Fibroblast of skin of back (primary cell): Measurements from ENCODE around the gene HCRT.
"Not testable (repeated sequence)": the region's sequence is repeated elsewhere in the genome, so short reads cannot be mapped to it uniquely, and the experiment has no call there.

Source experiments
- DNase-seq: peaks from one replicate; pipeline ENCODE4 v3.0.0-alpha.2; 2013

Gene HCRT

GRCh38 chr17:42179335-42179734 lies 5.9 kb downstream of the HCRT start:
- DNase-seq: no peak

GRCh38 chr17:42178817-42179216 lies 6.4 kb downstream of the HCRT start:
- DNase-seq: no peak

- no peak for DNase-seq
Measured at GRCh38 chr17:42177684-42178083, 7.6 kb downstream of the HCRT start.

- no peak for DNase-seq
Measured at GRCh38 chr17:42174126-42174783, 11.0 kb downstream of the HCRT start.

GRCh38 chr17:42171831-42172230 lies 13.4 kb downstream of the HCRT start:
- no peak for DNase-seq

GRCh38 chr17:42169351-42169750 lies 15.9 kb downstream of the HCRT start:
- DNase-seq: no peak

GRCh38 chr17:42167807-42168206 lies 17.4 kb downstream of the HCRT start:
- DNase-seq: no peak

GRCh38 chr17:42166196-42166763 lies 19.0 kb downstream of the HCRT start:
- no peak for DNase-seq

- no peak for DNase-seq
Measured at GRCh38 chr17:42165751-42166150, 19.5 kb downstream of the HCRT start.

- no peak for DNase-seq
Measured at GRCh38 chr17:42163696-42164407, 21.4 kb downstream of the HCRT start.

GRCh38 chr17:42163113-42163512 lies 22.1 kb downstream of the HCRT start:
- no peak for DNase-seq

- no peak for DNase-seq
Measured at GRCh38 chr17:42160531-42160910, 24.7 kb downstream of the HCRT start.

GRCh38 chr17:42159796-42160530 lies 25.3 kb downstream of the HCRT start:
- no peak for DNase-seq

- DNase-seq: no peak
Measured at GRCh38 chr17:42155614-42156045, 29.6 kb downstream of the HCRT start.

GRCh38 chr17:42153919-42154742 lies 31.1 kb downstream of the HCRT start:
- peak; percentile 35 for DNase-seq

GRCh38 chr17:42146911-42147607 lies 38.2 kb downstream of the HCRT start:
- DNase-seq: no peak

- DNase-seq: not testable (repeated sequence)
Measured at GRCh38 chr17:42143138-42143537, 42.1 kb downstream of the HCRT start.

GRCh38 chr17:42142371-42142896 lies 42.8 kb downstream of the HCRT start:
- DNase-seq: peak; percentile 93

GRCh38 chr17:42141382-42141781 lies 43.9 kb downstream of the HCRT start:
- DNase-seq: no peak

GRCh38 chr17:42140690-42141089 lies 44.6 kb downstream of the HCRT start:
- DNase-seq: not testable (repeated sequence)

GRCh38 chr17:42138749-42139492 lies 46.3 kb downstream of the HCRT start:
- DNase-seq: no peak
